A673 (cell line): ENCODE data around the gene FERMT2. TPM values are rescaled to one million over a fixed set of nuclear protein-coding genes. Genes with fewer than 3 reads are reported as not detected.

Experiments used
- BruUV-seq: library from RNA; stranded (reverse); fragments of 400-500 nt; replicated peaks from 2 replicates; lab custom pipeline; 2021; lab: Mats Ljungman, UMichigan
- CTCF ChIA-PET: fragments of 300-600 bp; sonication (Branson Sonifier 250); formaldehyde crosslinking; loops from one replicate; lab custom pipeline; 2022; ENCODE audit warnings: antibody characterized with exemption; lab: Charles Lee
- POLR2A ChIA-PET: fragments of 300-600 bp; sonication (Branson Sonifier 250); formaldehyde crosslinking; loops from one replicate; lab custom pipeline; 2022; ENCODE audit warnings: antibody characterized with exemption; ENCODE audit not compliant: low non-redundant PET; lab: Charles Lee
- DNase-seq: peaks from one replicate; pipeline ENCODE4 v3.0.0-alpha.2; 2015; ENCODE audit warnings: low spot score
- H3K27ac ChIP-seq: fragments of 200-600 bp; sonication (generic); 2 replicates; pipeline ENCODE4 v1.5.1; 2016; ENCODE audit warnings: mixed run types, low read depth, mild to moderate bottlenecking, mixed read lengths, antibody characterized with exemption, low read length; ENCODE audit not compliant: poor library complexity, severe bottlenecking
- H3K27me3 ChIP-seq: fragments of 200-600 bp; sonication (generic); replicated peaks from 2 replicates; pipeline ENCODE4 v1.6.1; 2017; ENCODE audit warnings: mixed run types, low read depth, mild to moderate bottlenecking, mixed read lengths, antibody characterized with exemption, low read length; ENCODE audit not compliant: insufficient read depth, poor library complexity
- H3K36me3 ChIP-seq: fragments of 200-600 bp; sonication (generic); 2 replicates; pipeline ENCODE4 v1.6.1; 2016; ENCODE audit warnings: mixed run types, mild to moderate bottlenecking, mixed read lengths, antibody characterized with exemption, low read length; ENCODE audit not compliant: insufficient read depth, poor library complexity, severe bottlenecking
- H3K4me1 ChIP-seq: fragments of 200-600 bp; sonication (generic); 2 replicates; pipeline ENCODE4 v1.6.1; 2017; ENCODE audit warnings: mixed run types, mild to moderate bottlenecking, mixed read lengths, antibody characterized with exemption, low read length; ENCODE audit not compliant: insufficient read depth, poor library complexity, severe bottlenecking
- H3K4me3 ChIP-seq: fragments of 200-600 bp; sonication (generic); 2 replicates; pipeline ENCODE4 v1.5.1; 2016; ENCODE audit warnings: low read depth, mixed run types, mild to moderate bottlenecking, mixed read lengths, low read length; ENCODE audit not compliant: poor library complexity, severe bottlenecking
- H3K9me3 ChIP-seq: fragments of 200-600 bp; sonication (generic); 2 replicates; pipeline ENCODE4 v1.6.1; 2016; ENCODE audit warnings: mixed run types, low read depth, mild to moderate bottlenecking, mixed read lengths, antibody characterized with exemption, low read length; ENCODE audit not compliant: poor library complexity, severe bottlenecking
- EZH2 ChIP-seq: fragments of 200-600 bp; sonication (generic); IDR thresholded peaks from 2 replicates; pipeline ENCODE4 v1.6.1; 2017; ENCODE audit warnings: borderline replicate concordance, low read depth, mild to moderate bottlenecking, mixed read lengths, antibody characterized with exemption, low read length; ENCODE audit not compliant: poor library complexity, severe bottlenecking
- intact Hi-C: fragments of 100-400 bp; cut with micrococcal nuclease; formaldehyde crosslinking; loops from one replicate; pipeline ENCODE4 v1.10.0; 2022; ENCODE audit not compliant: unreplicated experiment
- total RNA-seq: library from RNA; stranded (reverse); gene quantifications from 2 replicates; pipeline ENCODE4 v1.2.3, GENCODE V29; 2021
- TF ChIP-seq, protein P1 (sequence below): fragments of 300-800, 200-600 bp; sonication (generic); conservative IDR thresholded peaks from 2 replicates; pipeline ENCODE4 v1.5.1; 2017; ENCODE audit warnings: low read depth, mild to moderate bottlenecking, antibody characterized with exemption, low read length, moderate library complexity, mixed read lengths

Gene FERMT2
- total RNA-seq, 1 experiment from 2014 or later = 38.3 TPM

DNA sequence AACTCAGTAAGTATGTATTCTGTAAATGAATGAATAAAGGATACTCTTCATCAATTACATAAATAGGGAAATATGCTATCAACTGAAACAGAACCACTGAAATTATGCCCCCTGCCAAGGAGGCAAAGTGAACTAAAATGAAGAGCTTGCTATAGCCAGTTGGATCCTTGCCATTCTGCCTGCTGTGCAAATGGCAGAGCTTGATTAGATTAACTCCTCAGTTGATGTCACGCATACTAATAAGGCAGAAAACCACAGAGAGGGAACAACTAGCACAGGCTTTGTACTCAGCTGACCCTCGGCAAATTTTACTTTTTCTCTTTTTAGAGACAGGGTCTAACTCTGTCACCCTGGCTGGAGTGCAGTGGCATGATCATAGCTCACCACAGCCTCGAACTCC is 36.7 kb upstream of the FERMT2 start:
- TF ChIP-seq, protein P1, sequence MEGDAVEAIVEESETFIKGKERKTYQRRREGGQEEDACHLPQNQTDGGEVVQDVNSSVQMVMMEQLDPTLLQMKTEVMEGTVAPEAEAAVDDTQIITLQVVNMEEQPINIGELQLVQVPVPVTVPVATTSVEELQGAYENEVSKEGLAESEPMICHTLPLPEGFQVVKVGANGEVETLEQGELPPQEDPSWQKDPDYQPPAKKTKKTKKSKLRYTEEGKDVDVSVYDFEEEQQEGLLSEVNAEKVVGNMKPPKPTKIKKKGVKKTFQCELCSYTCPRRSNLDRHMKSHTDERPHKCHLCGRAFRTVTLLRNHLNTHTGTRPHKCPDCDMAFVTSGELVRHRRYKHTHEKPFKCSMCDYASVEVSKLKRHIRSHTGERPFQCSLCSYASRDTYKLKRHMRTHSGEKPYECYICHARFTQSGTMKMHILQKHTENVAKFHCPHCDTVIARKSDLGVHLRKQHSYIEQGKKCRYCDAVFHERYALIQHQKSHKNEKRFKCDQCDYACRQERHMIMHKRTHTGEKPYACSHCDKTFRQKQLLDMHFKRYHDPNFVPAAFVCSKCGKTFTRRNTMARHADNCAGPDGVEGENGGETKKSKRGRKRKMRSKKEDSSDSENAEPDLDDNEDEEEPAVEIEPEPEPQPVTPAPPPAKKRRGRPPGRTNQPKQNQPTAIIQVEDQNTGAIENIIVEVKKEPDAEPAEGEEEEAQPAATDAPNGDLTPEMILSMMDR = no peak
- TF ChIP-seq EZH2 = no peak
- DNase-seq = peak; percentile 95
- Histone ChIP-seq H3K4me3 (peak overlapping the region; percentile 14), H3K9me3 (no peaks in the 10 kb centered on the region), H3K36me3 (no peaks in the 10 kb centered on the region), H3K27me3 (no peaks in the 10 kb centered on the region), H3K4me1 (peaks cover 23% of the 10 kb centered on the region), H3K27ac (peak overlapping the region; percentile 82)
- ChIA-PET POLR2A (no interaction called here), CTCF (interaction anchor here (0.6 kb wide), 1 partner anchor 27 kb away, joined by 8 read pairs; no protein-coding TSS in a partner anchor)
- intact Hi-C loops = no loop called here
- BruUV-seq = no TSS peak

DNA sequence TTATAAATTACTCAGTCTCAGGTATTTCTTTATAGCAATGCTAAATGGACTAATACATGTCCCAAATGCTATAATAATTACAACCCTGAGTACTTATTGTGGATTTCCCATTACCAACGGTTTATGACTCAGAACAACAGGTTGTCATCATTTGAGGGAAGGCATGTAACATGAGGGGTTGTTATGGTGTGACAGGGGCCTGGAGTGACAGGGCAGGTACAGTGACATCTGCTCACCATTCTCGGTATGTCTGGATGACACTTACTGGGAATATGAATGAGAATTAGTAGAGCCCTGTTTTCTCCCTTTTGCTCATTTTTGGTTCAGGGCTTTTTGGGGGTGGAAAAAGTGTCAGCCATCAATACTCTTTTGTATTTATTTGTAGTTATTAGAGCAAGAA is 36.2 kb upstream of the FERMT2 start:
- CTCF ChIA-PET = no interaction called here
- no peaks in the 10 kb centered on the region for H3K9me3 ChIP-seq
- H3K4me3 ChIP-seq = peak overlapping the region; percentile 14
- intact Hi-C loops = no loop called here
- H3K4me1 ChIP-seq = peaks cover 23% of the 10 kb centered on the region
- TF ChIP-seq EZH2 = no peak
- TF ChIP-seq, protein P1 = no peak
- DNase-seq = peak; percentile 24
- no peak overlapping the region for H3K27ac ChIP-seq
- POLR2A ChIA-PET = no interaction called here
- no peaks in the 10 kb centered on the region for H3K36me3 ChIP-seq
- H3K27me3 ChIP-seq = no peaks in the 10 kb centered on the region
- no TSS peak for BruUV-seq

GRCh38 chr14:52977798-52978197 is 26.9 kb upstream of the FERMT2 start:
- H3K4me3 ChIP-seq = no peak overlapping the region
- DNase-seq = peak; percentile 26
- H3K27me3 ChIP-seq = no peaks in the 10 kb centered on the region
- H3K9me3 ChIP-seq = no peaks in the 10 kb centered on the region
- ChIA-PET CTCF (no interaction called here), POLR2A (no interaction called here)
- no peaks in the 10 kb centered on the region for H3K36me3 ChIP-seq
- BruUV-seq = no TSS peak
- TF ChIP-seq, protein P1 = no peak
- no peak for TF ChIP-seq EZH2
- no peak overlapping the region for H3K27ac ChIP-seq
- intact Hi-C loops = no loop called here
- H3K4me1 ChIP-seq = peaks cover 9% of the 10 kb centered on the region
